ENCODE data around the gene TEX38. TPM values are rescaled to one million over a fixed set of nuclear protein-coding genes. Genes with fewer than 3 reads are reported as not detected.

TEX38 gene
- total and polyA plus RNA-seq, 2 donors (not counting 1 experiment from before 2014, with no cell fraction given) = not detected

- H3K27me3 ChIP-seq (replicated peaks in 1 of 4; ENCODE audit: control extremely low read depth in 1 of 4, control insufficient read depth in 3 of 4, insufficient read depth in 4 of 4, low read length in 3 of 4) = no peaks in the 10 kb centered on the region
- no peak overlapping the region for H3K4me2 ChIP-seq (replicated peaks; ENCODE audit: low read depth, low read length, poor library complexity, severe bottlenecking)
- H3K4me1 Mint-ChIP-seq = no peaks in the 10 kb centered on the region
- H4K20me1 ChIP-seq (ENCODE audit: control insufficient read depth, insufficient read depth, low read length, poor library complexity, severe bottlenecking) = no peaks in the 10 kb centered on the region
- no peak overlapping the region for H3K27ac ChIP-seq (ENCODE audit: low read length in 2 of 2)
- H3K27me3 Mint-ChIP-seq = no peaks in the 10 kb centered on the region
- no peak overlapping the region for H3K27ac Mint-ChIP-seq
- no peaks in the 10 kb centered on the region for H3K79me2 ChIP-seq (ENCODE audit: control insufficient read depth, insufficient read depth, low read length)
- no peak overlapping the region for H3K4me3 ChIP-seq (ENCODE audit: control extremely low read depth in 1 of 5, extremely low read depth in 1 of 5, insufficient read depth in 1 of 5, low read depth in 2 of 5, low read length in 4 of 5)
- H3K9ac ChIP-seq (ENCODE audit: low read length) = no peak overlapping the region
- ChIA-PET CTCF (no interaction called here), POLR2A (no interaction called here)
- TF ChIP-seq, protein P1, sequence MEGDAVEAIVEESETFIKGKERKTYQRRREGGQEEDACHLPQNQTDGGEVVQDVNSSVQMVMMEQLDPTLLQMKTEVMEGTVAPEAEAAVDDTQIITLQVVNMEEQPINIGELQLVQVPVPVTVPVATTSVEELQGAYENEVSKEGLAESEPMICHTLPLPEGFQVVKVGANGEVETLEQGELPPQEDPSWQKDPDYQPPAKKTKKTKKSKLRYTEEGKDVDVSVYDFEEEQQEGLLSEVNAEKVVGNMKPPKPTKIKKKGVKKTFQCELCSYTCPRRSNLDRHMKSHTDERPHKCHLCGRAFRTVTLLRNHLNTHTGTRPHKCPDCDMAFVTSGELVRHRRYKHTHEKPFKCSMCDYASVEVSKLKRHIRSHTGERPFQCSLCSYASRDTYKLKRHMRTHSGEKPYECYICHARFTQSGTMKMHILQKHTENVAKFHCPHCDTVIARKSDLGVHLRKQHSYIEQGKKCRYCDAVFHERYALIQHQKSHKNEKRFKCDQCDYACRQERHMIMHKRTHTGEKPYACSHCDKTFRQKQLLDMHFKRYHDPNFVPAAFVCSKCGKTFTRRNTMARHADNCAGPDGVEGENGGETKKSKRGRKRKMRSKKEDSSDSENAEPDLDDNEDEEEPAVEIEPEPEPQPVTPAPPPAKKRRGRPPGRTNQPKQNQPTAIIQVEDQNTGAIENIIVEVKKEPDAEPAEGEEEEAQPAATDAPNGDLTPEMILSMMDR (IDR thresholded peaks at IDR 0.05) = no peak
- no peak for TF ChIP-seq EZH2 (IDR thresholded peaks at IDR 0.05; ENCODE audit: borderline replicate concordance, insufficient read depth, low read depth, low read length, poor library complexity, severe bottlenecking)
- no peaks in the 10 kb centered on the region for H3K4me1 ChIP-seq (ENCODE audit: control insufficient read depth in 2 of 2, insufficient read depth in 2 of 2, low read length in 2 of 2)
- intact Hi-C loops (cut with micrococcal nuclease) = no loop called here
- H3K9me3 ChIP-seq (ENCODE audit: control extremely low read depth in 1 of 3, control insufficient read depth in 2 of 3, insufficient read depth in 1 of 3, low read length in 2 of 3) = no peaks in the 10 kb centered on the region
- ATAC-seq (ENCODE audit: low read depth) = no peak
- H3K9me3 Mint-ChIP-seq (ENCODE audit: insufficient read depth) = no peaks in the 10 kb centered on the region
- H2AFZ ChIP-seq (ENCODE audit: insufficient read depth, low read depth, low read length, poor library complexity, severe bottlenecking) = no peak overlapping the region
- peaks cover 14 to 38% of the 10 kb centered on the region in 2 experiments for H3K36me3 ChIP-seq (replicated peaks in 1 of 2; ENCODE audit: control extremely low read depth in 1 of 2, control insufficient read depth in 1 of 2, extremely low read depth in 1 of 2, insufficient read depth in 2 of 2, low read length in 1 of 2)
- no peak overlapping the region for H3K4me3 Mint-ChIP-seq
- DNase-seq = no peak
These were observed 15.8 kb upstream of the TEX38 start for GRCh38 chr1:46655848-46656247.

DNA sequence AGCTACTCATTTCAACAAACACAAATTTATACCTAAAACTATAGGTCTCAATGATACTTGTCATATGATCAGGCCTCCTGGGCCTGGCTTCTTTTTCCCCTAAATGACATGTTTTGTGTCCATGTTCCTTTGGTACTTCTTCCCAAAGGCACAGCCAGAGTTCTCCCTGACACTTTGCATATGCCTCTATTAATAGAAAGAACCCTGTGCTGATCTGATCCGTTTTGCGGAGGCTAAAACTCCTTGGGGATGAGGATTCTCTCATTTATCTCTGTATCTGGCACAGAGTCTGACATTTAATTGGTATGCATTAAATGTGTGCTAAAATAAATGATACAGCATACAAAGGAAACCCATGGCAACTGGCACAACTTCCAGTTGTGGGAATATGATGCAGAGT lies 15.0 kb upstream of the TEX38 start:
- Histone ChIP-seq H4K20me1 (ENCODE audit: control insufficient read depth, insufficient read depth, low read length, poor library complexity, severe bottlenecking) (no peaks in the 10 kb centered on the region), H3K27me3 (replicated peaks in 1 of 4; ENCODE audit: control extremely low read depth in 1 of 4, control insufficient read depth in 3 of 4, insufficient read depth in 4 of 4, low read length in 3 of 4) (no peaks in the 10 kb centered on the region), H3K9ac (ENCODE audit: low read length) (no peak overlapping the region), H3K36me3 (replicated peaks in 1 of 2; ENCODE audit: control extremely low read depth in 1 of 2, control insufficient read depth in 1 of 2, extremely low read depth in 1 of 2, insufficient read depth in 2 of 2, low read length in 1 of 2) (peaks cover 14 to 38% of the 10 kb centered on the region in 2 experiments), H2AFZ (ENCODE audit: insufficient read depth, low read depth, low read length, poor library complexity, severe bottlenecking) (no peak overlapping the region), H3K79me2 (ENCODE audit: control insufficient read depth, insufficient read depth, low read length) (no peaks in the 10 kb centered on the region), H3K4me3 (ENCODE audit: control extremely low read depth in 1 of 5, extremely low read depth in 1 of 5, insufficient read depth in 1 of 5, low read depth in 2 of 5, low read length in 4 of 5) (no peak overlapping the region), H3K4me1 (ENCODE audit: control insufficient read depth in 2 of 2, insufficient read depth in 2 of 2, low read length in 2 of 2) (no peaks in the 10 kb centered on the region), H3K9me3 (ENCODE audit: control extremely low read depth in 1 of 3, control insufficient read depth in 2 of 3, insufficient read depth in 1 of 3, low read length in 2 of 3) (no peaks in the 10 kb centered on the region), H3K4me2 (replicated peaks; ENCODE audit: low read depth, low read length, poor library complexity, severe bottlenecking) (no peak overlapping the region), H3K27ac (ENCODE audit: low read length in 2 of 2) (no peak overlapping the region)
- no peak overlapping the region for H3K4me3 Mint-ChIP-seq
- H3K9me3 Mint-ChIP-seq (ENCODE audit: insufficient read depth) = no peaks in the 10 kb centered on the region
- WGBS (ENCODE audit: insufficient coverage) = no CpG with 5 or more reads among the region's 2 CpGs
- intact Hi-C loops (cut with micrococcal nuclease) = no loop called here
- H3K4me1 Mint-ChIP-seq = no peaks in the 10 kb centered on the region
- POLR2A ChIA-PET = no interaction called here
- H3K27ac Mint-ChIP-seq = no peak overlapping the region
- CTCF ChIA-PET = no interaction called here
- no peak for TF ChIP-seq EZH2 (IDR thresholded peaks at IDR 0.05; ENCODE audit: borderline replicate concordance, insufficient read depth, low read depth, low read length, poor library complexity, severe bottlenecking)
- TF ChIP-seq, protein P1 (IDR thresholded peaks at IDR 0.05) = no peak
- DNase-seq = no peak
- H3K27me3 Mint-ChIP-seq = no peaks in the 10 kb centered on the region
- no peak for ATAC-seq (ENCODE audit: low read depth)

Measured in B cell (primary cell).